HG03520 (cell line): ENCODE measurements around the gene EIF2B5.

Experiments
- ATAC-seq: cut with Tn5 transposase; IDR thresholded peaks from one replicate; pipeline ENCODE4 v1.9.1; 2021; ENCODE audit warnings: mild to moderate bottlenecking, moderate library complexity; ENCODE audit not compliant: unreplicated experiment

The EIF2B5 gene

GRCh38 chr3:184172681-184173373 is 37.7 kb downstream of the EIF2B5 start:
- no peak for ATAC-seq

GRCh38 chr3:184173374-184173722 is 38.2 kb downstream of the EIF2B5 start:
- ATAC-seq = no peak

- ATAC-seq = no peak
Measured at GRCh38 chr3:184174284-184174645, 39.1 kb downstream of the EIF2B5 start.

- ATAC-seq = peak; percentile 94
Measured at GRCh38 chr3:184174646-184175492, 39.7 kb downstream of the EIF2B5 start, which contains the start of gene AP2M1. Gene AP2M1 (plus strand): TSS chr3:184174855. CDS start chr3:184176994, 2,139 bp downstream.

GRCh38 chr3:184175506-184175905 is 40.3 kb downstream of the EIF2B5 start:
- ATAC-seq = no peak

GRCh38 chr3:184175981-184176376 is 40.8 kb downstream of the EIF2B5 start:
- no peak for ATAC-seq

GRCh38 chr3:184176377-184177330 is 41.5 kb downstream of the EIF2B5 start:
- no peak for ATAC-seq

GRCh38 chr3:184177331-184177731 is 42.2 kb downstream of the EIF2B5 start:
- no peak for ATAC-seq

GRCh38 chr3:184177767-184178306 is 42.7 kb downstream of the EIF2B5 start:
- ATAC-seq = no peak

- ATAC-seq = no peak
Measured at GRCh38 chr3:184178521-184179138, 43.5 kb downstream of the EIF2B5 start.

- ATAC-seq = no peak
Measured at GRCh38 chr3:184180165-184180564, 45.0 kb downstream of the EIF2B5 start.

GRCh38 chr3:184181596-184181995 is 46.4 kb downstream of the EIF2B5 start:
- no peak for ATAC-seq

GRCh38 chr3:184183679-184184078 is 48.5 kb downstream of the EIF2B5 start:
- no peak for ATAC-seq

GRCh38 chr3:184184546-184185230 is 49.5 kb downstream of the EIF2B5 start:
- ATAC-seq = no peak

- ATAC-seq = peak; percentile 87
Measured at GRCh38 chr3:184185461-184186183, 50.5 kb downstream of the EIF2B5 start.

GRCh38 chr3:184186184-184186901 is 51.2 kb downstream of the EIF2B5 start, which contains the start of gene ABCF3:
Gene ABCF3 (plus strand): TSS chr3:184186199. CDS start chr3:184186208, 9 bp downstream.
- peak; percentile 18 for ATAC-seq

- ATAC-seq = no peak
Measured at GRCh38 chr3:184186902-184187207, 51.7 kb downstream of the EIF2B5 start.

GRCh38 chr3:184188080-184188479 is 52.9 kb downstream of the EIF2B5 start:
- no peak for ATAC-seq

GRCh38 chr3:184189421-184189820 is 54.3 kb downstream of the EIF2B5 start:
- no peak for ATAC-seq
